K562 (cell line): Measurements from ENCODE around the gene ETS2. TPM values are rescaled to one million over a fixed set of nuclear protein-coding genes. Genes with fewer than 3 reads are reported as not detected.

Source experiments
- BCOR ChIP-seq: fragments of 450-650 bp; IDR thresholded peaks from 2 replicates; pipeline ENCODE4 v1.6.1; 2016
- CTBP1 ChIP-seq: fragments of 450-650 bp; IDR thresholded peaks from 2 replicates; pipeline ENCODE4 v1.6.1; 2016; ENCODE audit warnings: borderline replicate concordance
- GATA2 ChIP-seq: sonication (generic); formaldehyde crosslinking; IDR thresholded peaks from 2 replicates; pipeline ENCODE4 v1.4.0; 2020; ENCODE audit warnings: mild to moderate bottlenecking, missing genetic modification reagents
- RERE ChIP-seq: sonication (generic); formaldehyde crosslinking; IDR thresholded peaks from 2 replicates; pipeline ENCODE4 v1.8.0; 2023; ENCODE audit warnings: missing genetic modification reagents, mild to moderate bottlenecking, borderline replicate concordance
- SETDB1 ChIP-seq: IDR thresholded peaks from one replicate; pipeline ENCODE4 v1.6.1; 2012; ENCODE audit warnings: low read length, control low read depth, inconsistent platforms
- TCFL5 ChIP-seq: fragments of 250-450 bp; sonication (Bioruptor Pico); conservative IDR thresholded peaks from 2 replicates; pipeline ENCODE4 v1.6.1; 2021; ENCODE audit warnings: mild to moderate bottlenecking, moderate library complexity, matching md5 sums
- TEAD4 ChIP-seq, 2 experiments: sonication (generic) in 1 of 2; formaldehyde crosslinking in 1 of 2; IDR thresholded peaks; 2 replicates each; pipeline versions ENCODE4 v1.6.1 to v1.8.0; 2012 to 2022; ENCODE audit warnings: borderline replicate concordance in 1 of 2, inconsistent platforms in 1 of 2, low read length in 1 of 2, mild to moderate bottlenecking in 1 of 2, missing genetic modification reagents in 1 of 2
- XRCC3 ChIP-seq: fragments of 450-650 bp; IDR thresholded peaks from 2 replicates; pipeline ENCODE4 v1.6.1; 2017; ENCODE audit warnings: mild to moderate bottlenecking, moderate library complexity
- ZNF696 ChIP-seq: fragments of 250-450 bp; sonication (Bioruptor Pico); conservative IDR thresholded peaks from 2 replicates; pipeline ENCODE4 v1.4.0; 2020; ENCODE audit warnings: mild to moderate bottlenecking, moderate library complexity
- polyA plus RNA-seq, 8 experiments: library from polyadenylated mRNA; depleted of rRNA in 4 of 8; stranded (reverse) in 5 of 8; unstranded in 3 of 8; fragments of >200 nt; fragmentation: Nextera tagmentation in 2 of 8; fragmentation: Illumina TruSeq in 1 of 8; extraction: Ambion mirVana in 2 of 8; extraction: Trizol in 1 of 8; gene quantifications; 2 replicates each; pipeline versions ENCODE4 v1.2.1 to v1.2.3, GENCODE V29; 2011 to 2014; ENCODE audit warnings: inconsistent platforms in 1 of 8, missing spikeins in 1 of 8
- total RNA-seq, 7 experiments: library from RNA; depleted of rRNA in 6 of 7; stranded (reverse); fragments of >200 nt in 6 of 7; fragmentation: Illumina TruSeq in 2 of 7; extraction: Trizol in 2 of 7; gene quantifications; 2 replicates each; pipeline versions ENCODE4 v1.2.1 to v1.2.3, GENCODE V29; 2011 to 2021; ENCODE audit warnings: low replicate concordance in 1 of 7
- TF ChIP-seq, protein P1 (sequence below): fragments of 450-650 bp; IDR thresholded peaks from 2 replicates; pipeline ENCODE4 v1.6.1; 2016; ENCODE audit warnings: mild to moderate bottlenecking, moderate library complexity

The ETS2 gene
- total and polyA plus RNA-seq, 9 of the 15 experiments (the other 6 are each of a cell fraction or from before 2014, with no cell fraction given) = 1.7 to 24.4 (median 12.2) TPM

DNA sequence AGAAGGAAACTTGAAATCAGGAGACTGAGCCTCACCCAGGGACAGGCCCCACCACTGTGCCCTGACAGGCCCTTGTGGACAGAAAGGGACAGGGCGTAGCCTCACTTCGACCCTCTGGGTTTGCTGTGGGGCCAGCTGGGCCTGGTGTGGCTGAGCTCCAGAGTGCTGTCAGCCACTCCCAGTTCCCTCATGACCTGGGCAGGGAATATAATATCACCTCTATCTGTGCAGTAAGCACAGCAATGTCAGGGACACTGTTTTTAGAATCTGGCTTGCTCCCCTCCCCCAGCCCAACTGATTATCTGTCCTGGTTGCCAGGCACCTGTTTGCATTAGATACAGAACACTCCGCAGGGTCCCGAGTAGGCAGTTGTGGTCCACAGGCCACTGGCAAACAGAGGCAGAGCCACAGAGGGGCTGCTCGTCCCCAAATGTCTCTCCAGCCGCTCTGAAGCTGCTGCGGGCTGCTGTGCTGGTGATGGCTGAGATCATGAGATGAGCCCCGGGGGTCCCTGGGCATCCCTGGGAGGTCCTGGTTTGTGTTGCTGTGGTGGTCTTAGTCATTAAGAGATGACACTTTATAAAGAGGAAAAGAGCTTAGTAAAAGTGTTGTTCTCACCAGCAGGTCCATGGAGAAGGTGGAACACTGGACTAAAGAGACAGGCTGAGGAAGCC is 51.6 kb downstream of the ETS2 start (continued):
- no peak for TF ChIP-seq RERE (CRISPR knock-in tag)
- TF ChIP-seq GATA2 (CRISPR knock-in tag) = no peak
- no peak for TF ChIP-seq XRCC3
- no peak for TF ChIP-seq SETDB1
- TF ChIP-seq, protein P1, sequence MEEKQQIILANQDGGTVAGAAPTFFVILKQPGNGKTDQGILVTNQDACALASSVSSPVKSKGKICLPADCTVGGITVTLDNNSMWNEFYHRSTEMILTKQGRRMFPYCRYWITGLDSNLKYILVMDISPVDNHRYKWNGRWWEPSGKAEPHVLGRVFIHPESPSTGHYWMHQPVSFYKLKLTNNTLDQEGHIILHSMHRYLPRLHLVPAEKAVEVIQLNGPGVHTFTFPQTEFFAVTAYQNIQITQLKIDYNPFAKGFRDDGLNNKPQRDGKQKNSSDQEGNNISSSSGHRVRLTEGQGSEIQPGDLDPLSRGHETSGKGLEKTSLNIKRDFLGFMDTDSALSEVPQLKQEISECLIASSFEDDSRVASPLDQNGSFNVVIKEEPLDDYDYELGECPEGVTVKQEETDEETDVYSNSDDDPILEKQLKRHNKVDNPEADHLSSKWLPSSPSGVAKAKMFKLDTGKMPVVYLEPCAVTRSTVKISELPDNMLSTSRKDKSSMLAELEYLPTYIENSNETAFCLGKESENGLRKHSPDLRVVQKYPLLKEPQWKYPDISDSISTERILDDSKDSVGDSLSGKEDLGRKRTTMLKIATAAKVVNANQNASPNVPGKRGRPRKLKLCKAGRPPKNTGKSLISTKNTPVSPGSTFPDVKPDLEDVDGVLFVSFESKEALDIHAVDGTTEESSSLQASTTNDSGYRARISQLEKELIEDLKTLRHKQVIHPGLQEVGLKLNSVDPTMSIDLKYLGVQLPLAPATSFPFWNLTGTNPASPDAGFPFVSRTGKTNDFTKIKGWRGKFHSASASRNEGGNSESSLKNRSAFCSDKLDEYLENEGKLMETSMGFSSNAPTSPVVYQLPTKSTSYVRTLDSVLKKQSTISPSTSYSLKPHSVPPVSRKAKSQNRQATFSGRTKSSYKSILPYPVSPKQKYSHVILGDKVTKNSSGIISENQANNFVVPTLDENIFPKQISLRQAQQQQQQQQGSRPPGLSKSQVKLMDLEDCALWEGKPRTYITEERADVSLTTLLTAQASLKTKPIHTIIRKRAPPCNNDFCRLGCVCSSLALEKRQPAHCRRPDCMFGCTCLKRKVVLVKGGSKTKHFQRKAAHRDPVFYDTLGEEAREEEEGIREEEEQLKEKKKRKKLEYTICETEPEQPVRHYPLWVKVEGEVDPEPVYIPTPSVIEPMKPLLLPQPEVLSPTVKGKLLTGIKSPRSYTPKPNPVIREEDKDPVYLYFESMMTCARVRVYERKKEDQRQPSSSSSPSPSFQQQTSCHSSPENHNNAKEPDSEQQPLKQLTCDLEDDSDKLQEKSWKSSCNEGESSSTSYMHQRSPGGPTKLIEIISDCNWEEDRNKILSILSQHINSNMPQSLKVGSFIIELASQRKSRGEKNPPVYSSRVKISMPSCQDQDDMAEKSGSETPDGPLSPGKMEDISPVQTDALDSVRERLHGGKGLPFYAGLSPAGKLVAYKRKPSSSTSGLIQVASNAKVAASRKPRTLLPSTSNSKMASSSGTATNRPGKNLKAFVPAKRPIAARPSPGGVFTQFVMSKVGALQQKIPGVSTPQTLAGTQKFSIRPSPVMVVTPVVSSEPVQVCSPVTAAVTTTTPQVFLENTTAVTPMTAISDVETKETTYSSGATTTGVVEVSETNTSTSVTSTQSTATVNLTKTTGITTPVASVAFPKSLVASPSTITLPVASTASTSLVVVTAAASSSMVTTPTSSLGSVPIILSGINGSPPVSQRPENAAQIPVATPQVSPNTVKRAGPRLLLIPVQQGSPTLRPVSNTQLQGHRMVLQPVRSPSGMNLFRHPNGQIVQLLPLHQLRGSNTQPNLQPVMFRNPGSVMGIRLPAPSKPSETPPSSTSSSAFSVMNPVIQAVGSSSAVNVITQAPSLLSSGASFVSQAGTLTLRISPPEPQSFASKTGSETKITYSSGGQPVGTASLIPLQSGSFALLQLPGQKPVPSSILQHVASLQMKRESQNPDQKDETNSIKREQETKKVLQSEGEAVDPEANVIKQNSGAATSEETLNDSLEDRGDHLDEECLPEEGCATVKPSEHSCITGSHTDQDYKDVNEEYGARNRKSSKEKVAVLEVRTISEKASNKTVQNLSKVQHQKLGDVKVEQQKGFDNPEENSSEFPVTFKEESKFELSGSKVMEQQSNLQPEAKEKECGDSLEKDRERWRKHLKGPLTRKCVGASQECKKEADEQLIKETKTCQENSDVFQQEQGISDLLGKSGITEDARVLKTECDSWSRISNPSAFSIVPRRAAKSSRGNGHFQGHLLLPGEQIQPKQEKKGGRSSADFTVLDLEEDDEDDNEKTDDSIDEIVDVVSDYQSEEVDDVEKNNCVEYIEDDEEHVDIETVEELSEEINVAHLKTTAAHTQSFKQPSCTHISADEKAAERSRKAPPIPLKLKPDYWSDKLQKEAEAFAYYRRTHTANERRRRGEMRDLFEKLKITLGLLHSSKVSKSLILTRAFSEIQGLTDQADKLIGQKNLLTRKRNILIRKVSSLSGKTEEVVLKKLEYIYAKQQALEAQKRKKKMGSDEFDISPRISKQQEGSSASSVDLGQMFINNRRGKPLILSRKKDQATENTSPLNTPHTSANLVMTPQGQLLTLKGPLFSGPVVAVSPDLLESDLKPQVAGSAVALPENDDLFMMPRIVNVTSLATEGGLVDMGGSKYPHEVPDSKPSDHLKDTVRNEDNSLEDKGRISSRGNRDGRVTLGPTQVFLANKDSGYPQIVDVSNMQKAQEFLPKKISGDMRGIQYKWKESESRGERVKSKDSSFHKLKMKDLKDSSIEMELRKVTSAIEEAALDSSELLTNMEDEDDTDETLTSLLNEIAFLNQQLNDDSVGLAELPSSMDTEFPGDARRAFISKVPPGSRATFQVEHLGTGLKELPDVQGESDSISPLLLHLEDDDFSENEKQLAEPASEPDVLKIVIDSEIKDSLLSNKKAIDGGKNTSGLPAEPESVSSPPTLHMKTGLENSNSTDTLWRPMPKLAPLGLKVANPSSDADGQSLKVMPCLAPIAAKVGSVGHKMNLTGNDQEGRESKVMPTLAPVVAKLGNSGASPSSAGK = peak; percentile 29; the same call in 1 of the 2 replicates
- no peak for TF ChIP-seq BCOR
- TF ChIP-seq TCFL5 (CRISPR knock-in tag) = no peak
- peak; percentile 29; the same call in 1 of the 2 replicates for TF ChIP-seq CTBP1
- no peak for TF ChIP-seq TEAD4 (IDR thresholded peaks at IDR 0.05; ENCODE audit: low read length)
- no peak for TF ChIP-seq TEAD4 (CRISPR knock-in tag; IDR thresholded peaks at IDR 0.05; ENCODE audit: borderline replicate concordance)
- TF ChIP-seq ZNF696 = no peak
